Astrocyte (in vitro differentiated cells and primary cell): ENCODE measurements around the gene RTL1.

Experiments
- CTCF ChIP-seq: IDR thresholded peaks from 2 replicates; pipeline ENCODE4 v1.5.1; 2011; ENCODE audit warnings: low read depth, mild to moderate bottlenecking, inconsistent platforms, low read length, moderate library complexity; ENCODE audit not compliant: insufficient read depth
- EZH2 ChIP-seq: IDR thresholded peaks from 2 replicates; pipeline ENCODE4 v1.6.1; 2012; ENCODE audit warnings: mild to moderate bottlenecking, low read length, inconsistent platforms; ENCODE audit not compliant: insufficient read depth

- no peak for TF ChIP-seq EZH2
- no peak for TF ChIP-seq CTCF
These were observed 58.2 kb downstream of the RTL1 start for GRCh38 chr14:100845341-100845740.
